IPS-20b (cell line): ENCODE data around the gene EVA1A.

Experiments
- H3K27ac ChIP-seq: one replicate; pipeline ENCODE4 v1.5.1; 2013; ENCODE audit warnings: low read length
- H3K27me3 ChIP-seq: 2 replicates; pipeline ENCODE4 v1.6.1; 2013; ENCODE audit warnings: mild to moderate bottlenecking, low read length, inconsistent platforms; ENCODE audit not compliant: insufficient read depth
- H3K36me3 ChIP-seq: 2 replicates; pipeline ENCODE4 v1.6.1; 2013; ENCODE audit warnings: low read depth, mild to moderate bottlenecking, inconsistent platforms, low read length, moderate library complexity; ENCODE audit not compliant: insufficient read depth
- H3K4me1 ChIP-seq: 2 replicates; pipeline ENCODE4 v1.6.1; 2013; ENCODE audit warnings: mild to moderate bottlenecking, control low read depth, inconsistent platforms, low read length, moderate library complexity; ENCODE audit not compliant: insufficient read depth
- H3K4me3 ChIP-seq: 2 replicates; pipeline ENCODE4 v1.5.1; 2013; ENCODE audit warnings: mild to moderate bottlenecking, low read length, inconsistent platforms
- H3K9ac ChIP-seq: 2 replicates; pipeline ENCODE4 v1.6.1; 2013; ENCODE audit warnings: low read depth, mild to moderate bottlenecking, inconsistent platforms, low read length, moderate library complexity
- H3K9me3 ChIP-seq: 2 replicates; pipeline ENCODE4 v1.6.1; 2013; ENCODE audit warnings: mild to moderate bottlenecking, low read depth, low read length, inconsistent platforms; ENCODE audit not compliant: insufficient read depth

EVA1A gene

DNA sequence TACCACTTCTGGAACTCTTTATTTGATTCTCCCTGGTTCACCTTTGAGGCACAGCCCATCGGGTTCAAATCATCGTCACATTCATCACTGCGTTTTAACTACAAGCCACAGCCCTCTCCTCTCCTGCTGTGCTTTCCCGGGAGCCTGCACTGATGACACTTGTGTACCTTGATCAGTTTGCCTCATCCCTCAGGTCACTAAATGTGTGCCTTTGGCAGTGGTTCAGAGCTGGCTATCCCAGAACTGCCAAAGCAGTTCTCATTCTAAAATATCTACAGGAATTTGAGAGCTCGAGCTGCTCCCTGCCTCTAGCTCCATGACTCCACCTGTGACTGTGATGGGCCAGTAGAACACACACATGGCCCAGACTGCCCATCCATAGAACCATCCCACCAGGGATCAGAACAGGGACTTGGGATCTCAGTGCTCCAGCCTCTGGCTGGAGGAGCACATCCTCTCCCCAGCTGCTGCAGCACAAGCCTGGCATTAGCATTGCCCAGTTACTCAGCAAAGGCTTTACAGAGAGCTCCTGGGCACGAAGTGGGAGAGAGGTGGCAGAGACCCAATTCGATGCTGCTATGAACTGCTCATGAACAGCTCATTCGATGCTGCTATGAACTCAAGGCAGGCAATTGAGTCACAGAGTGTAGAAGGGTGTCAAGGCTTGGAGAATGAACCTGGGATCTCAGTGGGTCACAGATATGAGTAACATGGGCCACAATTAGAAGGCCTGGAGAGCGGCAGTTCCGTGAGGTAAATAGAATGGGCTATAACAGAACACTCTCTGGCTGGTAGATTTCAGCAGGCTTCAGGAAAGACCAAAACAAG, 41.9 kb downstream of the EVA1A start:
- no peak overlapping the region for H3K27ac ChIP-seq

DNA sequence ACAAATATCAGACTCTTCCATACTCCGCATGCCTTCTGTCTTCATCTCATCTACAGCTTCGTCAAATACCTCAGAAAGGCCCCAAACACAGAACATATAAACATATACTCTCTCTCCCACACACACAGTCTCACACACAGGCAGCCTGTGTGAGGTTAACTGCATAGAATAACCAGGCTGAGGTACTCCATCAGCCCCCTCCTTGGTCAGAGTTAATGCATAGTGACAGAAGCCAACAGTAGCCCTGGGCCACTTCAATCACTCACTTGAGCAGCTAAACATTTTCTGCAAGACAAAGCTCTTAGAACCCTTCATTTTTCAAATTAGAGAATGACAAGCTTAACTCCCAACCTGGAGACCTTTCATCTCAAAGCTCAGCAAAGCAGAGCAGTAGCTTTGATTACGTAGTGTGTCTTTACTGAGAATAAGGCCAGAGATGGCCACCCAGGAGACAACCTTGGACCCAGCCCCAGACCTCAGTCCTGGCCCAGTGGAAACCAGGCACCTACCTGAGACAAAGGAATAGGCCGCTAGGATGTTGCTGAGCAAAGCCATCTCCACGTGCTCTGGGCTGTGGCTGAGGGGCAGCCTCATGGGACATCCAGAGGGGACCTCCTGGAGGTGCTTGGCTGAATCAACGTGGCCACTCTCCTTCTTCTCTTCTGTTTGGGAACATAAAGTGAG, 43.0 kb downstream of the EVA1A start:
- Histone ChIP-seq H3K27me3 (no peaks in the 10 kb centered on the region), H3K9ac (no peak overlapping the region), H3K36me3 (no peaks in the 10 kb centered on the region), H3K9me3 (peaks cover 10% of the 10 kb centered on the region; the same call in 1 of the 2 replicates), H3K4me3 (no peak overlapping the region), H3K4me1 (no peaks in the 10 kb centered on the region), H3K27ac (no peak overlapping the region)

More for the DNA sequence above, 41.9 kb downstream of the EVA1A start:
- H3K4me3 ChIP-seq: no peak overlapping the region
- H3K36me3 ChIP-seq: no peaks in the 10 kb centered on the region
- H3K4me1 ChIP-seq: no peaks in the 10 kb centered on the region
- no peak overlapping the region for H3K9ac ChIP-seq
- no peaks in the 10 kb centered on the region for H3K9me3 ChIP-seq
- no peaks in the 10 kb centered on the region for H3K27me3 ChIP-seq

- Histone ChIP-seq H3K36me3 (no peaks in the 10 kb centered on the region), H3K4me3 (no peak overlapping the region), H3K27ac (no peak overlapping the region), H3K9ac (no peak overlapping the region), H3K4me1 (no peaks in the 10 kb centered on the region), H3K27me3 (no peaks in the 10 kb centered on the region), H3K9me3 (peaks cover 17% of the 10 kb centered on the region; the same call in 1 of the 2 replicates)
These were observed 44.1 kb downstream of the EVA1A start for GRCh38 chr2:75516378-75517360.

DNA sequence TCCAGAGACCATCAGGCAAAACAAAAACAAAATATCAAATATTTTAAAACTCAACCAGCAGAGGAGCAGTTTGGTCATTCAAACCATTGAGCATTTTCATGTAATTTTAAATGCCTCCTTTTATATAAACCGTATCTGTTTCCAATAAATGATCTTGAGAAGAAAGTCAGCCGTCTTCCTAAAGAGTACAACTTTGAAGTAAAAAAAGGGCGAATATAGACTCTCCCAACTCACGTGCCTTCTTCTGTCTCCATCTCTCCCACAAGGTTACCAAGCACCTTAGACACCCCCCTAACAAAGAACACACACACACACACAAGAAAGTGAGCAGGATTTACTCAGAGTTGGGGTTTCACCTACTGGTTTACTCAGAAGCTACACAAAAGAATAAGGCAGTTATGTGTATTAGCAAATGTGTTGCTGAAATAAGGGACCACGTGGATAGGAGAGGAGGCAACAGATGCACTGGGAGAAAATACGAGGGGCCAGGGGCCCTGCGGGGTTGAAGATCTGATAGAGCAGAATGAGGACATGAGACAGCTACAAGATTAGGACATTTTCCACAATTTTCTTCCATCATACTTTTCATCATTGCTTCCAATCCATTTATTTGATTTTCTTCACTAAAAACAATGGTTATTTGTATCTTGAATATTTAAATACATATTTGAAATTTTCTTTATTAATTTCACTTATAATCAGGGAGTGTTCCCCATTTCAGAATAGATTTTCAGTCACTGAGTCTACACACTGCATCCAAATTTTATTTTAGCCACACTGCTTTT, 45.0 kb downstream of the EVA1A start:
- H3K4me3 ChIP-seq: no peak overlapping the region
- H3K9ac ChIP-seq: no peak overlapping the region
- no peaks in the 10 kb centered on the region for H3K27me3 ChIP-seq
- H3K36me3 ChIP-seq: no peaks in the 10 kb centered on the region
- no peak overlapping the region for H3K27ac ChIP-seq
- H3K9me3 ChIP-seq: peaks cover 17% of the 10 kb centered on the region; the same call in 1 of the 2 replicates
- H3K4me1 ChIP-seq: no peaks in the 10 kb centered on the region

GRCh38 chr2:75513616-75514170, 47.0 kb downstream of the EVA1A start:
- Histone ChIP-seq H3K4me3 (no peak overlapping the region), H3K9ac (no peak overlapping the region), H3K36me3 (no peaks in the 10 kb centered on the region), H3K4me1 (no peaks in the 10 kb centered on the region), H3K9me3 (peaks cover 26% of the 10 kb centered on the region; the same call in 1 of the 2 replicates), H3K27ac (no peak overlapping the region), H3K27me3 (no peaks in the 10 kb centered on the region)

DNA sequence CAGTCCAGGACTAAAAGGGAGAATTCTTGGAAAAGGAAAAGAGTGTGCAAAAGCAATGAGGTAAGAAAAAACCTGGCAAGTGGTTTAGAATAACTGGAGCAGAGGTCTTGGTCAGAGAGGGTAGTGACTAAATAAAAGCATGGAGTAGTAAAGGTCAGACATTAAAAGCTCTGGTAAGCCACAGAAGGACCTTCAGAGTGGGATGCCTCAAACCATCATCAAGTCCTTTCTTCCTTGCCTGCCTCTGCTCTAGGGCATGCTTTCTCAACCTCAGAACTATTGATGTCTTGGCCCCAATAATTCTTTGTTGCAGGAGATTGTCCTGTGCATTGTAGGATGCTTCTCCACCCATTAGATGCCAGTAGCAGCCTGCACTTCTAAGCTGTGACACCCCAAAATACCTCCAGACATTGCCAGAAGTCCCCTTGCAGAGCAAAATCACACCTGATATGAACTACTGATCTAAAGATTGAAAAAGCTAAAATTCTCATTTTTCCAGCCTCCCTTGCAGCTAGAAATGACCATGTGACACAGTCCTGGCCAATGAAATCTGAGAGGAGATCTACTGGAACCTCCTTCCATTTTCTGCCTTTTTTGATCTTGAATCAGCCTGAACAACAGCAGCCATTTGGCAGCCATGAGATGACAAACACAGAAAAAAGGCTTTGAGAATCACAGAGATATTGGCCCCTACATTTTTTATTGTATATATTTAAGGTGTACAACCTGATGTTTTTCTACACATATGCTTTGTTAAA, 48.1 kb downstream of the EVA1A start:
- H3K27me3 ChIP-seq: no peaks in the 10 kb centered on the region
- H3K36me3 ChIP-seq: no peaks in the 10 kb centered on the region
- H3K4me1 ChIP-seq: no peaks in the 10 kb centered on the region
- peaks cover 28% of the 10 kb centered on the region; the same call in 1 of the 2 replicates for H3K9me3 ChIP-seq
- H3K4me3 ChIP-seq: no peak overlapping the region
- H3K27ac ChIP-seq: no peak overlapping the region
- no peak overlapping the region for H3K9ac ChIP-seq

DNA sequence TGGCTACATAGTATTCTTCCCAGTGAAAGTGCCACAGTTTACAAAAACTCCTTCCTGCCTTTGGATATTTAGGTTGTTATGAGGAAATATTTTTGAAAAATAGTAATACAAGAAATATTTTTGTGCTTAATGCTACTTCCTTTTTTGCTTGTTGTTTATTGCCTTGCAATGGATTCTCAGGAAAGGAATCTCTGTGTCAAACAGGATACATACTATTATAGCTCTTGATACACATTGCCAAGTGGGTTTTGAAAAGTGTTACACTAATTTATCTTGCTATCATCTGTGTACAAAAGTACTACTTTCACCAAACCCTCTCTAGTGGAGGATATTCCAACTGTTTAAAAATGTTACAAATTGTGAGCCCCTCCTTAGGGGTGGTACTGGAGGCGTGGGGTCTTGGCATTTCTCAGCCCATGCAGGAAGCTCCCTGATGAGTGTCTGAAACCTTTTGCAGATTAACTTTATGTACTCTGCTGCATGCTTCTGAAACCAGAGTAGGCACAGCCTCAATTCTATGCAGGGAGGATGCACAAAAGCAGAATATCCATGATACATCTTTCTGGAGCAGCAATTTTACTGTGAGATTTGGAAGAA, 54.5 kb downstream of the EVA1A start:
- Histone ChIP-seq H3K4me1 (no peaks in the 10 kb centered on the region), H3K9me3 (peaks cover 17% of the 10 kb centered on the region; the same call in 1 of the 2 replicates), H3K4me3 (no peak overlapping the region), H3K27me3 (no peaks in the 10 kb centered on the region), H3K36me3 (no peaks in the 10 kb centered on the region), H3K9ac (no peak overlapping the region), H3K27ac (no peak overlapping the region)

DNA sequence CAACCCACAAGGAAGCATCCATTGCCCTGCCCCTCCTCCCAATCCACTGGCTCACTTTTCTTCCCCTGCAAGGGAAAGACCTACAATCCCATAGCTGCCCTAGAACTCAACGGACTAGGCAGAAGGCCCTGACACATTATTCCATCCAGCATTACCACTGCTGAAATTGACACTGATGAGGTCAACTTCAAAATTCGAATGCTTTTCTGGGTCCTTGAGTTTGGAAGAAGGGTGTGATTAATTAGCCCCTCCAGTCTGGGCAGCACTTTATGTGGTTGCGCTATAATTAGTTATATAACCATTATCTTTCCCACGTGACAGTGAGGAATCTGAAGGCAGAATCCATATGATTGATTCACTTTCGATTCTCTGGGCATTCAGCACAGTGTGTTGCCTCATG, 55.7 kb downstream of the EVA1A start:
- Histone ChIP-seq H3K4me3 (no peak overlapping the region), H3K9me3 (peaks cover 17% of the 10 kb centered on the region; the same call in 1 of the 2 replicates), H3K27ac (no peak overlapping the region), H3K27me3 (no peaks in the 10 kb centered on the region), H3K9ac (no peak overlapping the region), H3K36me3 (no peaks in the 10 kb centered on the region), H3K4me1 (no peaks in the 10 kb centered on the region)

DNA sequence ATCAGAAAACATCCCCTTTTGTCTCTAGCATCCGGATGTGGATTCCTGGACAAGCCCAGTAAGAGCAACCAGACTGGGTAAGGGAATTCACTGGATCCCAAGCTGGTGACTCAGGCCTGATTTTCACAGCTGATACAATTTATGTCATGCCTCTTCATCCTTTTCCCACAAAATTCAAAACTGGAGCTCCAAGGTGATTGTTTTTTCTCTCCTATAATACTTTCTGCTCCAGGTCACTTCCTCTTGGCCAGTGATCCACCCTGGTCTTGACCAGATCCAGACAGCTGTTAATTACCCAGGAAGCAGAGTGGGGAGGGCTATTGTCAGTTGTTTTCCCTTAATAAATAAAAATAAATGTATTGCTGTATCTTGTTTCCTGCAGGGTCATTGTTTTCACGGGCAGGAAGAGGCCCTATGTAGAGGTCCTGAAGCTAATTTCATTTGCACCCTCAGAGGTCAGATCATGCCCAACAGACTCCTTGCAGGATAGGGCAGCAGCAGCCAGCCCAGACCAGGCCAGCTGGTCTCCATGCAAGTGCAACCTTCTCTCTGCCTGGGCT, 57.6 kb downstream of the EVA1A start:
- Histone ChIP-seq H3K27ac (no peak overlapping the region), H3K4me3 (no peak overlapping the region), H3K27me3 (no peaks in the 10 kb centered on the region), H3K9me3 (peaks cover 6% of the 10 kb centered on the region; the same call in 1 of the 2 replicates), H3K36me3 (no peaks in the 10 kb centered on the region), H3K4me1 (no peaks in the 10 kb centered on the region), H3K9ac (no peak overlapping the region)

DNA sequence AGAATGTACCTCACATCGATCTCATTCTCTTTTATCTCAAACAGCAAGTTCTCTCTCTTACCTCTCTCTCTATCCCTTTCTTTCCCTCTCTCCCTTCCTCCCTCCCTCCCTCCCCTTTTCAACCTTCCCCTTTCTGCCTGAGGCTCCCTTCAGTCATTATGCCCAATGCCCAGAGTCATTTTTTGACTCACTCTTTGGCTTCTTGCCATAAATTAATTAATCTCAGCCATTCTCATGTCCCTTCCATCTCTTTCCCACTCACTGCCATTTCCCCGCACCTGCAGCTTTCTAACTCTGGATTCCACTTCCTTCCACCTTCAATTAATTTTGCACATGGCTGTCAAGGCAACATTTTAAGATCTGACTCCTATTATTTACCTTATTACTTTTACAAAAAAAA, 60.1 kb downstream of the EVA1A start:
- H3K4me1 ChIP-seq: no peaks in the 10 kb centered on the region
- H3K9ac ChIP-seq: no peak overlapping the region
- no peaks in the 10 kb centered on the region for H3K36me3 ChIP-seq

More for the DNA sequence above, 60.1 kb downstream of the EVA1A start:
- Histone ChIP-seq H3K27ac (no peak overlapping the region), H3K27me3 (no peaks in the 10 kb centered on the region), H3K9me3 (no peaks in the 10 kb centered on the region), H3K4me3 (no peak overlapping the region)
